ENCODE measurements around the gene CDKN1C.
"Not testable (repeated sequence)": the region's sequence is repeated elsewhere in the genome, so short reads cannot be mapped to it uniquely, and the experiment has no call there.

The CDKN1C gene

DNA sequence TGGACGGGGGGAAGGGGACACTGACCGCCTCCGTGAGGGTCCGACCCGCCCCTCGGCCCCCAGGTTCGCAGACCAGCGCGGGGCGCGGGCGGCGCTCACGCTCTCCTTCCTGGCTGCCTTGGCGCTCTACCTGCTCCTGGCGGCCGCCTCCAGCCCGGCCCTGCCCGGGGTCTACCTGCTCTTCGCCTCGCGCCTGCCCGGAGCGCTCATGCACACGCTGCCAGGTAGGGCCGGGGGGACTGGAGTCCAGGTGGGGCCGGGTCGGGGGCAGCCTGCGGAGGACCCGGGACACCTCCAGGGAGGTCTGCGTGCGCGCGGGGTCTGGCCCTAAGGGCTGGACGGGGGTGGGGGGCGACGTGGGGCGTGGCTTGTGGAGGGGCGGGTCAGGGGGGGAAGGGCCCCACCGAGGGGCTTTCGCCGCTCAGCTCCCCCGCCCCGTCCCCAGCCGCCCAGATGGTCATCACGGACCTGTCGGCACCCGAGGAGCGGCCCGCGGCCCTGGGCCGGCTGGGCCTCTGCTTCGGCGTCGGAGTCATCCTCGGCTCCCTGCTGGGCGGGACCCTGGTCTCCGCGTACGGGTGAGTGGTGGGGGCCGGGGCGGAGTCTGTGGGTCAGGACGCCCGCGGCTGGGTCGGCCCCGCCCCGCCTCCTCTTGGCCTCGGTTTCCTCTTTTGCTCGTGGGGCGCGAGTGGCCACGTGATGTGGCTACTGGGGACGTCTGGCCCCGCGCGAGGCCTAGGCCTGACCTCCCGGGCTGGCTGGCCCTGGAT, 23.7 kb upstream of the CDKN1C start:
- no peak for DNase-seq (ENCODE audit: low spot score)

DNA sequence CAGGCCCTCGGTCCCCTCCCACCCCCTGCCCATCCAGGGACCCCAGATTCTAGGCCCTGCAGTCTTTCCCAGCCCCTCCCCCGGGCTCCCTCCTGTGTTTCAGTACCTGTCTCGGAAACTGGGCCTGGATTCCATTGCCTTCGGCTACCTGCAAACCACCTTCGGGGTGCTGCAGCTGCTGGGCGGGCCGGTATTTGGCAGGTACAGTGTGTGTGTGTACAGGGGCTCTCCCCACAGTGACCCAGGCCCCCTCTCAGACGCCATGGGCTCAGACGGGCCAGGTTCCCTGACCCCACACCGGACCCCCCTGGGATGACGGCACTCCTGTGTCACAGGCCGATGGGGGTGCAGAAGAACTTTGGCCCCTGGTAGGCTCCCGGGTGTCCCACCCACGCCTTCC, 22.6 kb upstream of the CDKN1C start:
- DNase-seq (ENCODE audit: low spot score) = no peak

DNA sequence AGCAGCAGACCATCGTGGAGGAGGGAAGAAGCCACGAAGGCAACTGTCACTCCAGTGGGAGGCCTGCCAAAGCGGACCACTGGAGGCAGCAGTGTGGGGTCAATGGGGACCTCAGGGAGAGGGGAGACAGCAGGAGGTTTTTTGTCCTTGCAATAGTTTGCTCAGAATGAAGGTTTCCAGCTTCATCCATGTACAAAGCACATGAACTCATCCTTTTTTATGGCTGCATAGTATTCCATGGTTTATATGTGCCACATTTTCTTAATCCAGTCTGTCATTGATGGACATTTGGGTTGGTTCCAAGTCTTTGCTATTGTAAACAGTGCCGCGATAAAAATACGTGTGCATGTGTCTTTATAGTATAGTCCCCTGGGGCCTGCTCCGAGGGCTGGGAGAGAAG, 19.7 kb upstream of the CDKN1C start:
- not testable (repeated sequence) for DNase-seq (ENCODE audit: low spot score)

DNA sequence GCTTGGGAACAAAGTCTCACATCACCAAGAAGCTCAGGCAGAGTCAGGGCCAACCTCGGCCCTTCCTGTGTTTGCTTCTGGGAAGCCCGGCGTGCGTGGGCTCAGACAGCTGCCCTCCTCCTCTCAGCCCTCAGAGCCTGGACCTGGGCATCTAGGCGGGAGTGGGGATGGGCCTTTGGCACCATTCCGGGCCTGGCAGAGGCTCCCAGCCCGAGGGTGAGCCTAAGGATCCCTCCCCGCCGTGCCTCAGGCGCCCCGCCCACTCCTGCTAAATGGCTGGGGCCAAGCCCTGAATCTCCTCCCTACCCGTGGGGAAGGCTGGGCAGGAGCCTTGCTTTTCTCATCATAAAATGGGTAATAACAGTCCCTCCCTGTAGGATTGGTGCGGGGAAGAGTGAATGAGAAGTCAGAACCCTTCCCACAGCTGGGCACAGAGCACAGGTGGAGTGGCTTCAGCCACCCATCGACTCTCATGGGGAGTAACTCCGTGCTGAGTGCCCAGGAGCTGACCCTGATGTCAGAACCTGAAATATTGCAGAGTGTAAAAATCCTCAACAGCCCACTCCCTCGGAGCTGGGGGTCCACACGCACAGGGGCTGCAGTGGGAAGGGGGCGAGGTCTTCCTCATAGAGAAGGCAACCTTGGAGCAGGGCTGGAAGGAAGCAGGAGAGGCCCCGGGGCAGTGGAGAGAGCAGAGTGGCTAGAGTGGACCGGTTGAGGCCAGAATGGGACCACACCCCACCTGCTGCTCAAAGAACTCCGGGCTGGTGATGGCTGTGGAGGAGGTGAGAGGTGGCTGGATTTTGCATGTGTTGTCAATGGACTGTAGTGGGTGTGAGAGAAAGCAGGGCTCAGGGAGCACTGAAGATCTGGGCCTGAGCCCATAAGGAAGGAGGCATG, 18.8 kb upstream of the CDKN1C start:
- no peak for DNase-seq (ENCODE audit: low spot score)

GRCh38 chr11:2903672-2904011, 18.1 kb upstream of the CDKN1C start:
- DNase-seq (ENCODE audit: low spot score) = no peak

- DNase-seq (ENCODE audit: low spot score) = no peak
Observed at GRCh38 chr11:2902784-2903671, 17.5 kb upstream of the CDKN1C start.

DNA sequence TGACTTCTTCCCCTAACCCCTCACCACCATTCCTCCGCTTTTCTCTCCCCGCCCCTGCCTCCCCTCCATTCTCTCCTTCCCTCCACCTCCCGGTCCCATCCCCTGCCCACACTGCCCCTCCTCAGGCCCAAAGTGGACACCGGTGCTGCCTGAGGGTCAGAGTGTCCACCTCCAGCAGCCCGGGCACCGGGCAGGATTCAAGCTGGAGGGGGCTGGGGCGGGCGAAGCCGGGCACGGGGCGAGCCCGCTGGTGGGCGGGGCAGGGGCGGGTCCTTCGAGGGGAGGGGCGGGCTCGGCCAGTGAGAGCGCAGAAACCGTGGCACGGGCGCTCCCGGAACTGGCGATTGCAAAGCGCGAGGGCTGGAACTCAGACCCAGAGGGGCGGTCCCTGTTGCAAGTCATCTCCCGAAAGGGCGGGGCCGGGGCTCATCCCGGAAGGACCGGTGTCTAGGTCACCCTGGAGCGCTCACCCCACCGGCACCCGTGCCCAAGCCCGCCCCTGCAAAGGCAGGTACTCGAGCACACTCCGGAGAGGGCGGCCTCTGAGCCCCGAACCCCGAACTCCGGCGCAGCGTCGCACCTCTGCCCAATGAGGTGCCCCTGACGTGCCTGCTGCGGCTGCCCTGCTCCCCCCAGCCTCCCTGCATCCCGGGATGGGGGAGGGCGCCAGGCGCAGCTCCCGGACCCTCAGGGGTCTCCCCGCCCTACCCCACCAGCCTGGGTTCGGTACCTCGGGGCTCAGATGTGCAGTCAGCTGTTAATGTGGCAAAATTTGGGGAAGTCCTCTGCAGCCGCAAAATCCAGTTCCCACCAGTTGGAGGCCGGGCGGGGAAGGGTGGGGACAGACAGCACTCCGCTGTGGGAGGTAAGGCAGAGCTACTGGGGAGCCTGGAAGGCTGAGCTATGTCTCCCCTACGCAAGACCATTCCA, 16.5 kb upstream of the CDKN1C start:
- peak; percentile 81 for DNase-seq (ENCODE audit: low spot score)

DNA sequence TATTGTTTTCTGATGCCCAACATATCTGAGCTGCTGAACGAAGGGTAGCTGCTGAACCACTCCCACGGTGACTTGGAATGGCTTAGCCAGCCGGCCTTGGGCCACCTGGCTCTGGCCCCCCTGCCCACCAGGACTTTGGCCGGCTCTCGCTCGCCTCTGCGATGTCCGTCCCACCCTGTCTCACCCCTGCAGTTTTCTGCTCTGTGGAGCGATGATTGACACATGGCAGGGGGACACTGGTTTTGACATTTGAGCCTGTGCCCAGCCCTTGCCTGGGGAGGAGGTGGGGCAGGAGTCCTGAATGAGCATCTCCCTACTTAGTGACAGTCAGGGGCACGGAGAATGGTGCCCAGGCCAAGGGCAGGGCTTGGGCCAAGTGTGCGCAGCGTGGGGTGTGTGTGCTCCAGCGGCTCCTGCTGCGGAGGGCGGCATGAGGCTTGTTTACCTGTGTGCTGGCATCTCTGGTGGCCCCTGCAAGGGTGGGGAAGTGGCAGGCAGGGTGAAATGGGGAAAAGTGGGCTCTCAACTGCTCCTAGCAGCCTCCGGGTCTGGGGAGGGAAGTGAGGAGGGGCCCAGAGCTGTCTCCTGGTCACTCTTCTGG, 15.7 kb upstream of the CDKN1C start:
- no peak for DNase-seq (ENCODE audit: low spot score)

GRCh38 chr11:2899080-2899783, 13.7 kb upstream of the CDKN1C start:
- DNase-seq (ENCODE audit: low spot score) = no peak

- no peak for DNase-seq (ENCODE audit: low spot score)
Observed at GRCh38 chr11:2898366-2899079, 12.9 kb upstream of the CDKN1C start.

DNA sequence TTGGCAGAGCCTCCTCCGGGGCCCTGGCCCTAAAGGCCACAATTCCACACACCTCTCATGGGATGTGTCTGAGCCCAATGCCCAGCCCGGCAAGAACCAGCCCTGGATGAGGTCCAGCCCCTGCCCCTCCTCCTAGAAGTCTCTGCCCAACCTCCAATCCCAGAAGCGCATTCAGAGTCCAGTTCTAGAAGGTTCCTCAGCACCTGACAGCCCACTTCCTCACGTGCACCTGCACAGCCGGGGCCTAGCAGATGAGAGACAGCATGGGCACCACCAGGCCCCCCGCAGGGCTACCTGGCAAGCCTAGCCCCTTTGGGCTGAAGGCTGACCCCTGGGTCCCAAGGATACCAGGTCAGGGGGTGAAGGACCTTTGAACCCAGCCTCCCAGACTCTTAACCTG, 11.5 kb upstream of the CDKN1C start:
- DNase-seq (ENCODE audit: low spot score) = no peak

DNA sequence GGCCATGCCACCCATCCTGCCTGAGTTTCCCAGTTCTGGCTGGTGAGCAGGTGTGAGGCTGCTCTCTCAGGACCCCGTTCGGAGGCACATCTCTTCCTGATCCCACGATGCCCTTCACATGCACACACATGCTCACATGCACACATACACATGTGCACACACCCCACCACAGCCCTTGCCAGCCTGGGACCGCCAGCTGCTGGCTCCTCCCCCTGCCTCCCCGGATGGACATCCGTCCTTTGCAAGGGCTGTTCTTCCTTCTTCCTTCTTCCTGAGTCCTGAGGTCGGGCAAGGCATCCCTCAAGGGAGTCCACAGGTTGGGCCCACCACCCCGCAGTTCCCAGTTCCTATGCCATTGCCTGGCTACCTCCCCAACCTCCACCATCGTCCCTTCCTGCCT, 10.5 kb upstream of the CDKN1C start:
- DNase-seq (ENCODE audit: low spot score) = no peak

GRCh38 chr11:2893935-2894334, 8.4 kb upstream of the CDKN1C start:
- DNase-seq (ENCODE audit: low spot score) = no peak

- DNase-seq (ENCODE audit: low spot score) = no peak
Observed at GRCh38 chr11:2892967-2893528, 7.5 kb upstream of the CDKN1C start.

DNA sequence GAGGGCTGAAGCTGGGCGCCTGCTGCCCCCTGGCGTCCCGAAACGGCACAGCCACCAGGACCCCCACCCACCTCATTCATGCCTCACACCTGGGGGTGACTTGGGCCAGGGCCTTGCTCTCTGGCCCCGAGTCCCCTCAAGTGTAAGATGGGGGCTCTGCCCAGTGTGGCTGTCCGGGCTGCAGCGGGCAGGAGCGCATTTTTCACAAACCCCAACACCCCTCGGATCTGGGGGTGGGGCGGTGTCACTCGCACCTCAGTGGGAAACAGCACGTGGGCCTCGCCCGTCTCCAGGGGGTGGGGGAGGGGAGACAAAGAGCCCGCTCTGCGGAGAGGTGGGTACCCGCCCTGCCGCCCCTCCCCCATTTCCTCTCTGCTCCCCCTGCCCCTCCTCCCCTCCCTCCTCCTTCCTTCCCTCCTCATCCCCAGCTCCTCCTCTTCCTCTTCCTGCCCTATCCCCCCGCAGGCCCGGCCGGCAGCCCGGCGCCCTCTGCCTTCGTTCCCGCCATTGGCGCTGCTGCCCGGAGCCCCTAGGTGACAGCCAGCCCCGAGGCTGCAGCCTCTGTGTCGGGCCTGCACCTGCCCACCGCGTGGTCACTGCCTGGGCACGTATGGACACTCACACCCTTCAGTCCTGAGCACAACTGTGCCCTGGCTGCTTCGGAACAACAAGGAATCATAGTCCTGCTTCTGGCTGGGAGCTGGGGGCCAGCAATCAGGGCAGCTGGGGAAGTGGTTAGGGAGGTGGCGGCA, 6.8 kb upstream of the CDKN1C start:
- DNase-seq (ENCODE audit: low spot score) = no peak

- DNase-seq (ENCODE audit: low spot score) = no peak
Observed at GRCh38 chr11:2891326-2892214, 6.0 kb upstream of the CDKN1C start.

All from hematopoietic multipotent progenitor cell treated with erythropoietin and hydrocortisone succinate and interleukin-3 and kit ligand, for 17 days (in vitro differentiated cells).